Endodermal cell (in vitro differentiated cells): ENCODE measurements around the gene DPM3. TPM values are rescaled to one million over a fixed set of nuclear protein-coding genes. Genes with fewer than 3 reads are reported as not detected.

Experiments
- DNase-seq: peaks from one replicate; pipeline ENCODE4 v3.0.0-alpha.2; 2017
- H3K27ac ChIP-seq: 2 replicates; pipeline ENCODE4 v1.5.1; 2013; ENCODE audit warnings: mild to moderate bottlenecking, low read depth, low read length, moderate library complexity
- H3K27me3 ChIP-seq: 2 replicates; pipeline ENCODE4 v1.6.1; 2013; ENCODE audit warnings: mild to moderate bottlenecking, low read length, moderate library complexity; ENCODE audit not compliant: insufficient read depth, control insufficient read depth, poor library complexity, severe bottlenecking
- H3K36me3 ChIP-seq: 2 replicates; pipeline ENCODE4 v1.7.0; 2013; ENCODE audit warnings: mild to moderate bottlenecking, low read length, moderate library complexity; ENCODE audit not compliant: control insufficient read depth, insufficient read depth
- H3K4me1 ChIP-seq: one replicate; pipeline ENCODE4 v1.7.0; 2013; ENCODE audit warnings: low read length; ENCODE audit not compliant: control insufficient read depth, insufficient read depth
- H3K4me3 ChIP-seq: 2 replicates; pipeline ENCODE4 v1.5.1; 2013; ENCODE audit warnings: mild to moderate bottlenecking, low read length, moderate library complexity
- H3K9ac ChIP-seq: 2 replicates; pipeline ENCODE4 v1.6.1; 2013; ENCODE audit warnings: mild to moderate bottlenecking, low read length, moderate library complexity; ENCODE audit not compliant: poor library complexity, severe bottlenecking; ENCODE audit errors: extremely low read depth
- H3K9me3 ChIP-seq: 2 replicates; pipeline ENCODE4 v1.6.1; 2013; ENCODE audit warnings: mild to moderate bottlenecking, low read length, moderate library complexity; ENCODE audit not compliant: control insufficient read depth
- H3K27ac Mint-ChIP-seq: 2 replicates; pipeline ENCODE4 v1.8.0; 2020; ENCODE audit warnings: mixed read lengths
- H3K27me3 Mint-ChIP-seq: 2 replicates; pipeline ENCODE4 v1.8.0; 2021; ENCODE audit warnings: mild to moderate bottlenecking, mixed read lengths; ENCODE audit not compliant: insufficient read depth
- H3K36me3 Mint-ChIP-seq: 2 replicates; pipeline ENCODE4 v1.8.0; 2020; ENCODE audit warnings: low read depth, mixed read lengths
- H3K4me1 Mint-ChIP-seq: 2 replicates; pipeline ENCODE4 v1.8.0; 2020; ENCODE audit warnings: mixed read lengths
- H3K4me3 Mint-ChIP-seq: 2 replicates; pipeline ENCODE4 v1.8.0; 2020; ENCODE audit warnings: mild to moderate bottlenecking, moderate library complexity, mixed read lengths
- H3K9me3 Mint-ChIP-seq: 2 replicates; pipeline ENCODE4 v1.8.0; 2020; ENCODE audit warnings: mild to moderate bottlenecking, mixed read lengths
- CTCF ChIP-seq: fragments of 200-600 bp; sonication (generic); conservative IDR thresholded peaks from 2 replicates; pipeline ENCODE4 v1.5.0; 2021; ENCODE audit warnings: antibody characterized with exemption, mild to moderate bottlenecking
- WGBS, 2 experiments: methylation state at CpG; one replicate each; pipeline versions ENCODE4 v1.1.5 to v1.1.7; 2013; ENCODE audit warnings: missing lambda C conversion rate in 2 of 2, mixed read lengths in 1 of 2; ENCODE audit not compliant: insufficient coverage in 1 of 2, insufficient read length in 1 of 2; 5-methylcytosine and 5-hydroxymethylcytosine counted together
- total RNA-seq, 2 donors: library from RNA; stranded (reverse); fragmentation: NEBNext Ultra II Directional in 1 of 2; extraction: Animal tissue kit (Norgen Biotek cat#: 25700) in 1 of 2; gene quantifications; 2 replicates in 1 of 2; 3 replicates in 1 of 2; pipeline ENCODE4 v1.2.1, GENCODE V29; 2021

DPM3 gene
- total RNA-seq, 2 donors from 2014 or later: 48.8 to 73.4 TPM

GRCh38 chr1:155137154-155137949 is 3.0 kb downstream of the DPM3 start:
- Mint-ChIP-seq H3K9me3 (no peaks in the 10 kb centered on the region), H3K4me1 (peaks cover 13% of the 10 kb centered on the region), H3K36me3 (peaks cover 15% of the 10 kb centered on the region), H3K27ac (no peak overlapping the region), H3K27me3 (peaks cover 26% of the 10 kb centered on the region), H3K4me3 (peak overlapping the region; percentile 94)
- Histone ChIP-seq H3K36me3 (peaks cover 12% of the 10 kb centered on the region), H3K27ac (no peak overlapping the region), H3K9ac (no peak overlapping the region), H3K27me3 (peaks cover under 1% of the 10 kb centered on the region), H3K4me3 (peak overlapping the region; percentile 99), H3K4me1 (peaks cover 4% of the 10 kb centered on the region), H3K9me3 (no peaks in the 10 kb centered on the region)
- 89 to 90% methylated on average over 4 to 6 of the region's 6 CpGs for WGBS, 2 experiments
- TF ChIP-seq CTCF: no peak
- no peak for DNase-seq

GRCh38 chr1:155136748-155137147 is 3.6 kb downstream of the DPM3 start:
- Mint-ChIP-seq H3K9me3 (no peaks in the 10 kb centered on the region), H3K4me1 (peaks cover 13% of the 10 kb centered on the region), H3K4me3 (peak overlapping the region; percentile 94), H3K36me3 (peaks cover 17% of the 10 kb centered on the region), H3K27ac (no peak overlapping the region), H3K27me3 (peaks cover 23% of the 10 kb centered on the region)
- H3K4me1 ChIP-seq: peaks cover 4% of the 10 kb centered on the region
- no peak for TF ChIP-seq CTCF
- peak; percentile 51 for DNase-seq
- no peaks in the 10 kb centered on the region for H3K27me3 ChIP-seq
- H3K9ac ChIP-seq: no peak overlapping the region
- WGBS, 2 experiments: 64 to 70% methylated on average over 4 to 6 of the region's 6 CpGs
- peak overlapping the region; percentile 99 for H3K4me3 ChIP-seq
- no peaks in the 10 kb centered on the region for H3K9me3 ChIP-seq
- peaks cover 12% of the 10 kb centered on the region for H3K36me3 ChIP-seq
- H3K27ac ChIP-seq: no peak overlapping the region

- Histone ChIP-seq H3K4me3 (peak within 1 kb of the TSS; percentile 99), H3K27me3 (no peaks in the 10 kb centered on the region), H3K9ac (peak within 1 kb of the TSS; percentile 86), H3K9me3 (no peaks in the 10 kb centered on the region), H3K27ac (peak within 1 kb of the TSS; percentile 88), H3K36me3 (peaks cover 12% of the 10 kb centered on the region), H3K4me1 (peaks cover 4% of the 10 kb centered on the region)
- H3K4me3 Mint-ChIP-seq: peak within 1 kb of the TSS; percentile 94
- peaks cover 14% of the 10 kb centered on the region for H3K4me1 Mint-ChIP-seq
- no peaks in the 10 kb centered on the region for H3K9me3 Mint-ChIP-seq
- DNase-seq: peak; percentile 98
- TF ChIP-seq CTCF: peak; percentile 48
- WGBS, 2 experiments: 0 to 1% methylated on average over 17 to 52 of the region's 52 CpGs
- H3K27ac Mint-ChIP-seq: peak within 1 kb of the TSS; percentile 99
- H3K36me3 Mint-ChIP-seq: peaks cover 20% of the 10 kb centered on the region
- peaks cover 23% of the 10 kb centered on the region for H3K27me3 Mint-ChIP-seq
These were observed 4.8 kb downstream of the DPM3 start, which contains the start of gene SLC50A1 for GRCh38 chr1:155135415-155136028. Gene SLC50A1 (plus strand): TSS chr1:155135852. CDS start chr1:155135912, 60 bp downstream.
